Measurements from ENCODE around the gene L3MBTL2.
"Not testable (repeated sequence)": the region's sequence is repeated elsewhere in the genome, so short reads cannot be mapped to it uniquely, and the experiment has no call there.

L3MBTL2 gene

GRCh38 chr22:41178425-41178975, 26.6 kb upstream of the L3MBTL2 start:
- H3K27ac ChIP-seq = no peak overlapping the region
- TF ChIP-seq, protein P1, sequence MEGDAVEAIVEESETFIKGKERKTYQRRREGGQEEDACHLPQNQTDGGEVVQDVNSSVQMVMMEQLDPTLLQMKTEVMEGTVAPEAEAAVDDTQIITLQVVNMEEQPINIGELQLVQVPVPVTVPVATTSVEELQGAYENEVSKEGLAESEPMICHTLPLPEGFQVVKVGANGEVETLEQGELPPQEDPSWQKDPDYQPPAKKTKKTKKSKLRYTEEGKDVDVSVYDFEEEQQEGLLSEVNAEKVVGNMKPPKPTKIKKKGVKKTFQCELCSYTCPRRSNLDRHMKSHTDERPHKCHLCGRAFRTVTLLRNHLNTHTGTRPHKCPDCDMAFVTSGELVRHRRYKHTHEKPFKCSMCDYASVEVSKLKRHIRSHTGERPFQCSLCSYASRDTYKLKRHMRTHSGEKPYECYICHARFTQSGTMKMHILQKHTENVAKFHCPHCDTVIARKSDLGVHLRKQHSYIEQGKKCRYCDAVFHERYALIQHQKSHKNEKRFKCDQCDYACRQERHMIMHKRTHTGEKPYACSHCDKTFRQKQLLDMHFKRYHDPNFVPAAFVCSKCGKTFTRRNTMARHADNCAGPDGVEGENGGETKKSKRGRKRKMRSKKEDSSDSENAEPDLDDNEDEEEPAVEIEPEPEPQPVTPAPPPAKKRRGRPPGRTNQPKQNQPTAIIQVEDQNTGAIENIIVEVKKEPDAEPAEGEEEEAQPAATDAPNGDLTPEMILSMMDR (conservative IDR thresholded peaks at IDR 0.05) = no peak

DNA sequence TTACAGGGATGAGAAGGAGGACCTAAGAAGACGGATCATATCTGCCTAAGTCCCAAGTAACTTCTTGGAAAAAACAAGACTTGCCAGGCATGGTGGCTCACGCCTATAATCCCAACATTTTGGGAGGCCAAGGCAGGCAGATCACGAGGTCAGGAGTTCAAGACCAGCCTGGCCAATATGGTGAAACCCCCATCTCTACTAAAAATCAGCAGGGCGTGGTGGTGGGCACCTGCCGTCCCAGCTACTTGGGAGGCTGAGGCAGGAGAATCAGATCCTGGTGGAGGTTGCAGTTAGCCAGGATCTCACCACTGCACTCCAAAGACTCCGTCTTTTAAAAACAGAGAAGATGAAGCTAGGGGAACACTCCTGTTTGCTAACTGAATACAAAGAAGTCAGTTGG, 24.8 kb upstream of the L3MBTL2 start:
- H3K27ac ChIP-seq = not testable (repeated sequence)

DNA sequence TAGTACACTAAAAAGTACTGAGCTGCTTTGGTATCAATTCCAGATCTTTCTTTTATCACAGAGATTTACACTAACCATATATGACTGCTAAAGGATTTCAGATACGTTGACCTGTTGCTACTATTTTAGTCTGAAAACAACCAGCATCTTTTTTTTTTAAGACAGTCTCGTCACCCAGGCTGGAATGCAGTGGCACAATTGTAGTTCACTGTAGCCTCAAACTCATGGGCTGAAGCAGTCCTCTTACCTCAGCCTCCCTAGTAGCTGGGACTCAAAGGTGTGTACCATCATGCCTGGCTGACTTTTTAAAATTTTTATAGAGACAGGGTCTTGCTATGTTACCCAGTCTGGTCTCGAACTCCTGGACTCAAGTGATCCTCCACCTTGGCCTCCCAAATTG, 24.2 kb upstream of the L3MBTL2 start:
- no peak overlapping the region for H3K27ac ChIP-seq
- TF ChIP-seq, protein P1 (conservative IDR thresholded peaks at IDR 0.05) = no peak

GRCh38 chr22:41181349-41182241, 23.5 kb upstream of the L3MBTL2 start:
- no peak overlapping the region for H3K27ac ChIP-seq
- TF ChIP-seq, protein P1 (conservative IDR thresholded peaks at IDR 0.05) = no peak

- no peak overlapping the region for H3K27ac ChIP-seq
- TF ChIP-seq, protein P1 (conservative IDR thresholded peaks at IDR 0.05) = no peak
Measured at GRCh38 chr22:41184679-41185078, 20.4 kb upstream of the L3MBTL2 start.

DNA sequence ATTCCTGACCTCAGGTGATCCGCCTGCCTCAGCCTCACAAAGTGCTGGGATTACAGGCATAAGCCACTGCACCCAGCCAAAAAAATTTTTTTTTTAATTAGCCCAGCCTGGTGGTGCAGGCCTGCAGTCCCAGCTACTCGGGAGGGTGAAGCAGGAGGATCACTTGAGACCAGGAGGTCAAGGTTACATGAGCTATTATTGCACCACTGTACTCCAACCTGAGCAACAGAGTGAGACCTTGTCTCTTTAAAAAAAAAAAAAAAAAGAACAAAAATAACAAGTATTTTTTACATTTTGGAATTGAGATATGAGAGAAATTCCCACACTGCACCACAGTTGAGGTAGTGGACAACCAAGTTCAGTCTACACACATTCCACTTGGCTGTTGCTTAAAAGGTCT, 13.6 kb upstream of the L3MBTL2 start:
- TF ChIP-seq, protein P1 (conservative IDR thresholded peaks at IDR 0.05) = no peak
- H3K27ac ChIP-seq = no peak overlapping the region

DNA sequence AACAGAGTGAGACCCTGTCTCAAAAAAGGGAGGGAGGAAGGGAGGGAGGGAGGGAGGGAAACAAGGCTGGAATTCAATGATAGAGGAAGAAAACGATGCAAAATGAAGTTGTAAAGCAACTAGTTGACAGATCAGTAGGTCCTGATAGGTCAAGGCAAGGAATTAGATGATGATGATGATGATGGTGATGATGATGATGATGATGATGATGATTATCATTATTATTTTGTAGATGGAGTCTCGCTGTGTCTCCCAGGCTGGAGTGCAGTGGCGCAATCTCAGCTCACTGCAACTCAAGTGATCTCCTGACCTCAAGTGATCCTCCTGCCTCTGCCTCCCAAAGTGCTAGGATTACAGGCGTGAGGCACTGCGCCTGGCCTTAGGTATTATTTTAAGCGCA, 11.3 kb upstream of the L3MBTL2 start:
- no peak overlapping the region for H3K27ac ChIP-seq
- TF ChIP-seq, protein P1 (conservative IDR thresholded peaks at IDR 0.05) = no peak

Data from VCaP (cell line).